ENCODE data around the gene DHX16. TPM values are rescaled to one million over a fixed set of nuclear protein-coding genes. Genes with fewer than 3 reads are reported as not detected.

The DHX16 gene
- total and polyA plus RNA-seq, 2 experiments from 2014 or later = 16.0 to 31.3 TPM

GRCh38 chr6:30676660-30677285 is 4.0 kb upstream of the DHX16 start (continued):
- TF ChIP-seq ZNF462 (CRISPR knock-in tag; IDR thresholded peaks at IDR 0.05) = no peak
- no peak for TF ChIP-seq CTCF (conservative IDR thresholded peaks at IDR 0.05; ENCODE audit: low read depth in 2 of 2)
- TF ChIP-seq REST (IDR thresholded peaks at IDR 0.05; ENCODE audit: unreplicated experiment) = no peak
- TF ChIP-seq EZH2 (IDR thresholded peaks at IDR 0.05; ENCODE audit: low read depth, unreplicated experiment) = no peak

All from GM23338 (cell line).